Inflammatory macrophage treated with lipopolysaccharide for 1 hour (primary cell): ENCODE measurements around the gene PLAGL1.

Source experiments
- DNase-seq, 2 donors: peaks; one replicate each; pipeline ENCODE4 v3.0.0-alpha.2; 2020 to 2022

PLAGL1 gene

DNA sequence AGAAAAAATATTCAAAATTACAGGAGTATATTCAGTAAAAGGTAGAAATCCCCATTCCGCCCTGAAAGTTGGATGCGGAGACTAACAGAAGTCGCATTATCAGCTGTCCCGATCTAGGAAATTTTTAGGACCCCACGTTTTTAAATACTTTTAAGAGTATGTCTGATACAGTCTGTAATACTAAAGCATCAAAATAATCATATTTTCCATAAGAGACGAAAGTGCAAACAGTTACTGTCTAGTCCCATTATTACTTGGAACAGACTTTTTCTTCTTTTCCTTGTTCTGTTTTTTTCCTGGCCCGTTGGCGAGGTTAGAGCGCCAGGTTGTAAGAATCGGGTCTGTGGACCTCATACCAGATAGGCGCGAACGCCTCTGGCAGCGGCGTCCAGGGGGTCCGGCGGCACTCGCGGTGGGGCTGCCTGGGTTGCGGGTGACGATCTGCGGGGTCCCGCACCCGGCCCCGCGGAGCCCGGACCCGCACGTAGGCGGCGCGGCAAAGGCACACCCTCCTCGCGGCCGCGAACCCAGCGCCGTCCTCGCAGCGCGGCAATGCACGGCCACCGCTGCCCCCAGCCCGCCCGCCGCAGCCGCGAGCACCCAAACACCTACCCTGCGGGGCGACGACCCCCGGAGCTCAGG lies 460 bp downstream of the PLAGL1 start:
- no peak for DNase-seq

DNA sequence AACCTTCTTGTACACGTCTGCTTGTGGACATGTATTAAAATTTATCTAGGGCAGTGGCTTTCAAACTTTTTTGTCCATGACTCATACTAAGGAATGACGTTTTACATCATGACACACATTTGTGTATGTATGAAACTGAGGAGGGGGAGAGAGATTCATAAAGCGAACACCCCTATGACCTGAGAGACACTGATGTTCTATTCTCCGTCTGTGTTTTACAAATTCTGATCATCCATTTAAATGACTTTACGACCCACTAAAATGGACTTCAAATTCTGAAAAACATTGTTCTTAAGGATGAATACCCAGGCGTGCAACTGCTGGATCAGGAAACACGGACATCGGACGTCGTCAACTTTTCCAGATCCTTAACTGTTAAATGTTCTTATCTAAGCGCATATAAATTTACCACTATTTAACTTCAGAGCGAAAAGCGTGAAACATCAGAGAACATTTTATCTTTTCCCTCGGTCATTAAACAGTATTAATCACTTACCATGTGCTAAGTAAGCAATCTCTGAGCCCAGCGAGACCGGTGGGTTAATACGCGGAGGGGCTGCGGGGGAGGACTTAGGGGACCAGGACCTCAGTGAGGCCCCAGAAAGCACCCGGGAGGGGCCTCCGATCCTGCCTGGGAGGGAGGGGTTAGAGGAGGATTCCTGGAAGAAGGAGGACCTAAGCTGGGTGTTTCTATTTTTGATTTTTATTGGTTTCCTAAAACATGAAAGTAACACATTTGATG lies 1.2 kb downstream of the PLAGL1 start:
- no peak for DNase-seq

DNA sequence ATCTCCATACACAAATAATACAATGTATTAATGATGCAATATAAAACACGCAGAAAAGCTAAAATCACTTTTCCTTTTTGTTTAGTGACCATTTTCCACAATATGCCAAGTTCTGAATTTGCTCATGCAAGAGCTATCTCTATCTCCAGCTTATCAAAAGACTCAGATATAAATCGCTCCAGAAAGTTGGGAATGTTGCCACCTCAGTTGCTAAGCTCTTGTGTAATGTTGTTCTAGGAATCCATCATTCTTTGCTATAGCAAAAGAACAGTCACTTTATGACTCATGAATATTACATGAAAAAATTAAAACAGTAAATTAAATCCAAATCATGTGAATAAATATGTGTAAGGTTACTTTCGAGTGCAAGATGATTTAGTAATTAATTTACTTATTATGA lies 8.7 kb downstream of the PLAGL1 start:
- DNase-seq = no peak

DNA sequence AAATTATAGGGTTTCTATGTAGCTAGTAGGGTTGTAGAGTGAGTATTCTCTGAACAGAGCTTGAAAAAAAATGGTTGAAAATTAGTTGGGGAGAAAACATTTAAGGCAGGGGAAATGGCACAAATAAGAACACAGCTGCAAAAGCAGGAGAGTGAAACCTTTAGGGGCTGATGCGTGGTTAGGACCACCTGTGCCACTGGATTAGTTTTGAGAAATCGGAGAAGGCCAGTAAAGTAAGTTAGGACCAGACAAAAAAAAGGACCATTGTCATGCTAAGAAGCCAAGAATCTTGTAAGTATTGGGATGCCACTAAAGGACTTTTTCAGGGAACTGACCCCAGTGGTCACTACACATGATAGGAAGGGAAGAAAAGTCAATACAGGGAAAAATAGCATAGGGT lies 9.4 kb downstream of the PLAGL1 start:
- DNase-seq = no peak

DNA sequence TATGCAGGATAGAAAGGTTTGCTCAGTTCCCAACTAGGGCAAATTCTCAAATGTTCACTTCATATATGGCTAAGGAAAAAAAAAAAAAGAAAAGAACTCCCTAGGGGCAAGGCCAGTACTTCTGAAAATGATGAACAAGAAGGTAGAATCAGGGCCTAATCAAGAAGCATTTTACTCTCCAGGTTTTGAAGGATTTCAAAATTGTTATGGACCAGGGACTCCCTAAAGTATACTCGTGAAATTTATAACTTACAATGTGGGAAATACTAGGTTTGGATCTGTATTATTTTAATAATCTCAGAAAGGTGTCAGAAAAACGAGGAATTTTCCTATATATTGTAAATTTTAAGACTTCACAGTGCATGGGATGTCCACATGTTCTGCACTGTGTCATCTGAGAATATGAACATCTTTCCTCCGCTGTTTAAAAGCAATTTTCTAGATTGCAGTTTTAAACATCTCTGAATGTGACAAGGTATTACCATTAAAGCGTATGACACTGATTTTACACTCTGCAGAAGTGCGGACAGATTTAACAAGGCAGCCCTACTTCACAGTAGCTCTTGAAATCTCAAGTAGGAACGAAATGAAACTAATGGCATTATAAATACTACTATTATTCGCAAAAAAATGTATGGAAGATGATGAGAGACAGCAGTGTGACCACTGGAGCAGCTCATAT lies 14.0 kb downstream of the PLAGL1 start:
- DNase-seq = no peak

DNA sequence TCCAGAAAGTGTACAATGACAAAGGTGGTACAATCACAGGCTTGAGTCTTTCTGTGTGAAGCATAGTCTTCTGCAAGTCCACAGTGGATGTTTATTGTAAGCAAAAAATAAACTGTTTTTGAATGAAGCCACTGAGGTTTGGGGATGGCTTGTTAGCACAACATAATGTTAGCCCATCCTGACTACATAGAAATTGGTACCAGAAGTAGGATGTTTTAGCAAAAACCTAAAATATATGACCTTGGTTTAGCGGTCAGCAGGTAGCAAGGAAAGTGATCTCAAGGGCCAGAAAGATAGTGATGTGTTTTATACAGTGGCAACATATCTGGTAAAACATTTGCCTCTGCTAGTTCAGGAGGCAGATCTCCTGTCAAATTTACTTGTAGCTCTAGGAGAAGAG lies 15.8 kb downstream of the PLAGL1 start:
- DNase-seq = no peak

DNA sequence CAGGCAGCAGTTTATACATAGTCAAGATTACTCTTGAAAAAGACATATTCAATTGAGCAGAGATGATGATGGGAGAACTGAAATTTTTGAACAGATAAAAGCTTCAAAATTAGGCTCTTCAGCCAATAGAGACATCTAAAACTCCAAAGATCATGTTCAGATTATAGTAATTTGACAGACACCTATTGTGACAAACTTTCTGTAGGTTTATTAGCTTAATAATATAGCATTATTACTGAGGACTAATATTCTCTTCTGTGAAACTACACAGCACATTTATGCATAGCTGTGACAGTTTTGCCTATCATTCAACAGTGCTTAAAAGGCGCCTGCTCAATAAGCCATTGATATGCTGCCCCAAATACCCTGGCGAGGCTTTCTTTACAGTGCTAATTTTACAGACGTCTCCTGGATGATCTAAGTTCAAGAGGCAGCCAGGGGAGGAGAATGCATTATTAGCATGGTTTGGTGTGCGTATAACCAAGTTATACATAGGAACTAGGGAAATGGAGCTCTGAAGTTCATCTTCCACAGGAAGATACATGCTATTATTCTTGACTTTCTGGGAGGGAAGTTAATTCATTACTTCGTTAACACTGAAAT lies 21.5 kb downstream of the PLAGL1 start:
- DNase-seq = no peak

DNA sequence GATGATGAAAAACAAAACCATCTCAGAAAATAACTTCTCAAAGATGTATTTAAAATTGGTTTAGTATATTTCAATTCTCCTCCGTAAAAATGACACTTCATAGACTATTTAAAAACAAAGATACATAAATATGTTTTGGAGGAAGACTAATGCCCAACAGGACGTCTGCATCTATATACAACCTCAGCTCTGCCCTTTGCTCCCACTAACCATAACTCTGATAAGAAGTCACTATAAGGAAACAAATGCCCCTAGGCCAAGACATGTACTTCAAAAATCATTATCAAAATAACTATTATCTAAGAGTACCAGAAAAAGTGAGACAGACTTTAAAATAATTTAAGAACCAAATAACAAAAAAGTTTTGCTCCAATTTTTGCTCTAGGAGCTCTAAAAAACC lies 23.4 kb downstream of the PLAGL1 start:
- DNase-seq = no peak

DNA sequence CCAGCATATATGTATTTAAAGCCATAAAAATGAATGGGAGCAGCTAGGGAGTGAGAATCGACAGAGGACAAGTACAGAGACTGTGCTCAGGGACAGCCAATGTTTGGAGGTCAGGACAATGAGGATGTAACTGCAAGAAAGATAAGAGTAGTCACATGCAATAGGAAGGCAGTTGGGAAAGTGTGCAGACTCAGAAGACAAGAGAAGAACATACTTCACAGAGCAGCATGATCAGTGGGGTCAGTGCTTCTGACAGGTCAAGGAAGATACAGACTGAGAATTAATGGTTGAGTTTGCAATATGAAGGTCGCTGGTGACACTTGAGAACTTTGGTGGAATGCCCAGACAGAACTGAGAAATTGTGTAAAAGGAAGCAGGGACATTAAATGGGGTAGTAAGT lies 25.1 kb downstream of the PLAGL1 start:
- peak; percentile 21 to 25 for DNase-seq

DNA sequence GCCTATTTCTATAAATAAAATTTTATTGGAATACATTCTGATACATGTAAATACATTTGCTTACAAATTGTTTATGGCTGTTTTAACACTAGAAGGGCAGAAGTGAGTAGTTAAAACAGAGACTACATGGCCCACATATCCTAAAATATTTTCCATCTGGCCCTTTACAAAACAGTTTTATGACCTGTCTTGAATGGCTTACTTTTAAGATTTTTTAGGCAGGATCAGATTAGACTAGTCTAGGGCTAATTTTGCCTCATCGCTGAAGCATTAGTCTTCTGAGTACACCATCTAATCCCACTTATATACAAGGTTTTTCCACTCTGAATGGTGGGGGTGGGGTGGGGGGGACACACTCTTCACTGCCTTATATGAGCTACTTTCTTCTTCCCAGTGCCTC lies 27.1 kb downstream of the PLAGL1 start:
- no peak for DNase-seq

DNA sequence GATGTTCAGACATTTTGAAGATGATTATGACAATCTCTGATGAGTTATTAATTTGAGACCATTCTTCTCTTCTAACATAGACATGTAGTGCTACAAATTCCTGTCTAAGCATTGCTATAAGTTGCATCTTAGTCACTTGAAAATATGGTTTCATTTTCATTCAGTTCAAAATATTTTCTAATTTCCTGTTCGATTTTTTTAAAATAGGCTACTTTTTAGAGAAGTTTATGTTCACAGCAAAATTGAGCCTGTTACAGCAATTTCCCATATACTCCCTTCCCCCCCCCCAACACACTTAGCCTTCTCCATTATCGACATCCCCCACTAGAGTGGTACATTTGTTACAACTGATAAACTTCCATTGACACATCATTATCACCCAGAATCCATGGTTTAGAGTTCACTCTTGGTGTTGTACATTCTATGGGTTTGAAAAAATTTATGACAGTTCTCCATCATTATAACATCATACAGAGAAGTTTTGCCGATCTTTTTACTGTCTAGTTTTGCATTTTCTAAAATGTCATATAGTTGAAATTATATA lies 31.2 kb downstream of the PLAGL1 start:
- peak; percentile 33 to 44 for DNase-seq

DNA sequence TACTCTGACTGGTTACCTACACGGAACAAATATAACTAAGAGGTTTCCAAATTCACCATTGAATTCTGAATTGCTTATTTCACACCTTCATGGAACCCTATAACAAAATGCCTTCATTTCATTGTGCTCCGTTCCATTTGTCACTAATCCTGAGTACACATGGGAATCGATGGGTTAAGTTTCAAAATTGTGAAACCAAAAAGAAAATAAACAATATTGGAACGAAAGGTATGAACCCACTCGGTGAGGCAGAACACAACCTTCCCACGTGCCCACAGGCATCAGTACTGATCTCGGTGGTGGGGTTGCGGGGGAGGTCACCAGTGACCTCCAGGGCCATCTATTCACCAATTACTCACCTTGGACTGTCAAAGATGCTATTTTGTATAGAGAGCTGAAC lies 34.0 kb downstream of the PLAGL1 start:
- no peak for DNase-seq

DNA sequence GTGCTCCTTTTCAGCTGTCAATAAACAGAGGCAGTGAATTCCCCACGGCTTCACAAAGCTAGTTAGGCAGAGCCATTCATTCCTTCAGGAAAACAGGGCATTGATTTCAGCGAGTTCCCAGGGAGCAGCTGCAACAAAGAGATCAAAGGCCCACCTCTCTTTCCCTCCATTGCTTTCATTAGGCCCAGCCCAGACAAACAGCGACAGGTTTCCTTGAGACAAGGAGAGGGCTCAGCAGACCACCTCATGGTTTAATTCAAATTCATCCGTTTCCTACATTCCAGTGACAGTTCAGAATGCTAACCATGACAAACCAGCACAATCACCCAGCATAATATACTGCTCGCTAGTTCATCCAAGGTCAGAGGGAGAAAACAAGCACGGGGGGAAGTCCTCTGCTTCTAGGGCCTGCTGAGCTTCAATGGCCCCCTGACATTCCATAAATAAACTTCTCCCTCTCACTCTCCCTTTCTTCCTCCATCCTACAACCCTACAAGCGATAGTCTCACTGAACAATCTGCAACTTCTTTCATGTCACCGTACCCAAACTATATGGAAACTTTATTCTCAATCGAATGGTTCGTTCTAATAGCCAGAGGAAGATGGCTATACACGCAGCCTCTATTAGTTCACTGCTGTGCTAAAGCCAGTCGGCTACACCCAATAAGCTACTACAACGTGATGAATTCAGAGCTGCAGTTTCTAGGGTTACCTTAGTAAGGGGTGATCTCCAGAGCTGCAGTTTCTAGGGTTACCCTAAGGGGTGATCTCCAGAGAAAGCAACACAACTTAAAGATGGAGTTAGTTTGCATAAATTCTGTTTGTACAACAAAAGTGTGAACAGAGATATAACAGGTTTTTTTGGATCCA lies 34.7 kb downstream of the PLAGL1 start:
- no peak for DNase-seq

DNA sequence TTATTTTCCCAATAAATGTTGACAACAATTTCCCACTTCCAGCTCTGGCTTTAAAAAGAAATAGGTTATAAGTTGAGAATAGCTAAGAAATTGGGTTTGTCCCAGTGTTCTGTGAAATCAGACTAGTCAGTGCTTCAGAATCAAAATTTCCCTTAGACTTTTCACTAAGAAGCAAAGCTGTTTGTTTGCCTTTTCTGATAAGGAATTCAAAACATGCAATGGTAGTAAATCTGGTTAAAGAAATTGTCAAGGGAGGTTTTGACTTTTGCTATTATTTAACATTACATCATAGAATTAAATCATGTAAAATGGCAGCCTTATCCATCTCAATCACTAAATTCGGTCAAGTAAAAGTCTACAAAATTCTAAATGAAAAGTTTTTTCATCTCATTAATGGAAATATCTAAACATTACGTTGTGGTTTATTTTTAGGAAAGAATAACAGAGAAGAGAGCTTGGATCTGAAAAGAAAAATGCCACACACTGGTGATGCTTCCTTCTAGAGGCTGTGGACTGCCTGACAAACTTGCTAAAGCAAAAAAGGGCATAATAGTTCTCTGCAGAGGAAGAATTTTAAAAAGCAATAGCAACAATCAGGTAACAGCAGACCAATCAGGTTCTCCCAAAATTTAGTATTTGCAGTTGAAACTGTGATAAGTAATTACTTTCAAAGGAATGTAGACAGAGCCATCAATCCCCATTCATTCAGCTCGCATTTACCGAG lies 36.4 kb downstream of the PLAGL1 start:
- no peak for DNase-seq

DNA sequence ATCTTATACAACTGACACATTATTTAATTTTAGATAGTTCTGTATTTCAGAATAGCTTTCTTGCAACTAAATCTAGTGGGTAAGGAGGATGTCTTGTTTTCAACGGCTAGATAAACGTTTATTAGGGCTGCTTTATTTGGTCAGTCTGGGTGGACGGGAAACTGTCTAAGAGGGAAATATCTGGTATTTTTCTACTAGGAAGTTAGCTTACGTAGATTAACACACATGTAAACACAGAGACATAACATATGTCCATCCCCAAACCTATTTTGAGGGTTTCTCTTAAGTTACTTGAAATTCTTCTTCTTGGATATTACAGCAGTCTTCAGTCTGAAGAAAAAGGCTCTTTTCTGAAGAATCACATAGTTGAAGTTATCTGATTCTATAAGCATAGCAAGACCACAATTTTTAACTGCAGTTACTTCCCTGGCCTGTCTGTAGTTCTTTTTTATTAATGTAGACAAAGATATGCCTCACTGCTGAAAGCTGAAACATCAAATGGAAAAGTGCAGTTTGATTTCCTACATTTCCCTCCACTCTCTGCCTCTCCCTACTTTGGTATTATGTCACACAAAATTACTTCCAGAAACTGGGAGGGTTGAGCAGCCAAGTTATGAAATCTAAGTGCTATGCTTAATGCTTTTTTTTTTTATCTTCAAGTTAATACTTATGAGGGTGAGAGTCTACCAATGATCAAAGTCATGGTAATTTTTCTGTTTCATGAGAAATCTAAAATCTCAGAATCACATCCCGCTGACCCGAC lies 37.4 kb downstream of the PLAGL1 start:
- DNase-seq = no peak

DNA sequence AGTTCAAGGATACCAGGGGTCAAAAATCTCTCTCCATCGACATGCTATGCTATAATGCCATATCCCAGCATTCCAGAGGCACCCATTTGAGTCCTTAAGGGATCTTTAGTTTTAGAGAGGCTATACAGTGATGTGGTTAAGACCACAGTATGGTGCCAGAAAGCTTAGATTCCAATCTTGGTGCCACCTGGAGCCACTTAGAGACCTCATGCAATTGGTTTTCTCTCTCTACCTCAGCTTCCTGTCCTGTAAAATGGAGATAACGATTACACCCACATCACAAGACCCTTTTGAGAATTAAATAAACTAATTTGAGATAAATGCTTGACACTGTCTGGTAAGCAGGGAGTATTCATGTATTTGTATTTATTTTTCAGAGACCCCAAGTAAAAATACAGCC lies 39.0 kb downstream of the PLAGL1 start:
- DNase-seq = no peak

DNA sequence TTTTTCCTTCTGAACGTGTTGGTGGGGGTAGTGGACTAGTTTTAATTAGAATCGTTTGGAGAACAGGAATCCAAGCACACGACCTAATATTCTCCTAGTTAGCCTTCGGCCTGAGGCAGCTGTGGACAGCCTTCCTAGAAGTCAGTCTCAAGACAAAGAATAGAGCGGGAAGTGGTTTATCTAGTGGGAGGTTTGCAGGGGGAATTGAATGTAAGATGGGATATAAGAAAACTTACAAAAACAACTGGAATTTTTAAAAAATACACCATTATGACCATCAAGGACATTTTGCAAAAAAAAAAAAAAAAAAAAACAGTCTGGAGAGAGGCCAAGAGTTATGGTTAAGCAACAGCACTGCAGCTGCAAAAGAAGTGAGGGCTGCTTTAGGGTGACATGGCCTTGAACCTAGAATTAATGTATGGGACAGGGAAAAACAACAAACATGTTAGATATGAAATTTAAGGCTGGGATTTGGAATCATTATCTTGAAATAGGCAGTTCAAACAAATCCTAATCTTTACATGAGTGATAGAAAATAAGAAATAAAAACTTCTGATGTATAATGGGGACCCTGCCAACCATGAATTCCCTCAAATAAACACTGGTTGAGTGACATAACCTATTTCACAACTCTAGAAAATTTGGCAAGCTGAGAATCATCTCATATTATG lies 40.2 kb downstream of the PLAGL1 start:
- peak in 1 of 2 donors; percentile 11 for DNase-seq

DNA sequence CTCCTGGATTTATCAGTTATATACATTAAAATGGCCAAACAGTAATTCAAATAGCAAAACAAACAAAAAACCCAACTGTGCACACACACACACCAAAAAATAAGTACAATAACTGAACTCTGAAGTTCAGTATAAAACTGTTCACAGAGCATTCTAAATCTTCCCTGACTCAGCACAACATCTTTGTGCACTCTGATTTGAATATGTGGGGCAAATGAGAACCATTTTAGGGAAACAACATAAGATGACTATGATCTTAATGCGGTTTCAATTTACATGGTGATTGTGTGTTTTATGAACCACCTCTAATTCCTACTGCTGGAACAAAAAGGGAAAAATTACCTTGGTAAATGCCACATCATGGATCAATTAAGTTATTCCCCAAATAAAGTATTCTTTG lies 41.7 kb downstream of the PLAGL1 start:
- DNase-seq = peak; percentile 23 to 47

DNA sequence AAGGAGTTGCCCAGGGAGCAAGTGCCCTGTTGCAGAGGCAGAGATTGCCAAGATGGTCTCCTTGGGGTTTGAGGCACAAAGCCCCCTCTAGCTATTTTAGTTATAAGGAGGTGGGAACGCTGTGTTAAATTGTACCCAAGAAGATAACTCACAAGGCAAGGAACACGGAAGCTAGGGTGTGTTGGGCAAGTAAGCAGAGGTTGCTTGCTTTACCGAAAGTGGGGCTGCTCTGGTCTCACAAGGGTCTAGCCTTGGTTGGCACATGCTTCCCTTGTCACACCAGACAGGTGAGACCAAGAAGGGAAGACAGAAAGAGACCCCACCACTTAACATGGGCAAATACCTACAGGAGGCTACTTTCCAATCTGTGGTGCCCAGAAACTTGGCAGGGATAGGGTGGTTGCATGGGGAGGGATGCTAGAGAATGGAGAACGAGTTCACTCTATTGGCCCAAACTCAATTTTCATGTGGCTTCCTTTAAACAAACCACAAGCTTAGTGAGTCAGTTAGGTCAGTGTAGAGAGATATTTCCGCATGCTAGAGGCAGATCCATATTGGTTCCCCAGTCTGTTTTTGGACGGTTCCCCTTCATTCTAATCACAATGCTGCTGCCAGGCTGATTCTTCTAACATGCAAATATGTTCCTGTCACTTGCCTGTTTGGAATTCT lies 42.4 kb downstream of the PLAGL1 start:
- peak; percentile 52 to 68 for DNase-seq

DNA sequence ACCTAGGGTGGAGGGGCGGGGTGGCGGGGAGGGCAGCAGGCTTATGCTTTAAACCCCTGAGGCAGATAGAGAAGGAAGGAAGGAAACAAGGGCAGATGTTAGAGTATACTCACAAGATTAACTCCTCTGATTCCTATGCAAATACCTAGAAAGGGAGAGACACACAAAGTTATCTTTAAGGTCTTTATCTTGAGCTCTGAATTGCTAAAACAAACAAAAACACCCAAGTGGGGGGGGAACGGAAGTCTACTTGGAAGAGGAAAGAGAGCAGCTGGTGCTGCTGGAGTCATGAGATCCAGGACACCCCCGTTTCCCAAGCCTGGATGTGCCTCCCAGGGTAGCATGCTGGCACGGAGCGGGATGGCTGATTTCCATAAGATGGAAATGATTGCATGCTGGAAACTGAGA lies 43.4 kb downstream of the PLAGL1 start:
- no peak for DNase-seq
